ENCODE data around the gene LRMDA.

Gene LRMDA

DNA sequence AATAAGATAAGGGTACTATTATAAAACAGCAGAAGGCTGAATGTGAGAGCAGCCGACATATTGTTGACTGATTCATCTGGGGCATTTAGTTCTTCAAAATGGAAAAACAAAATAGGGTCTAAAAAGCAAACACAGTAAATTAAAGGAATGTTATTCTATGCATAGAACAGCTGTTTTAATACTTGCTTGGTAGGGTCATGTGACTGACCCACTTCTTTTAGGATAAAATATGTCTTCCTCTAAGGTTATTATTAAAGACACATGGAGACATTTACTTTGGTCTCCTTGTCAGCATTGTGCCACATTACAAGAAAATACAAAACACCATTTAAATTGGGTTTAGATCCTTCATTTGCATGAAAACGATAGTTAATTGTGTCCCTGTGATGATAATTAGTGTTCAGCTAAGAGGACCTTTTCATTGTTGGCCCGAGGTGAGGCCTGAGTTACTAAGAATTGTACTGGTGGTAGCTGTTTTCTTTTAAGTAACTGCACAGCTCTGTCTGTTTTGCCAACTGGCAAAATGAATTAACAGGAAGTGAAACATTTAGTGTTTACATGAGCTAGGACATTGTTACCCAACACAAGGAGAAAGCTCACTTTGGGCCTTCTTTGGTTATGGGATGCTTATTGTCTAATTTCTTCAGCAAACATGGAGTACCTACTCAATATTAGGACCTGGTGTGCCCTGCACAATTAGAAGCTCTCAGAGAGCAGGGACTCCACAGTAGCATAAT, 764.4 kb downstream of the LRMDA start:
- no peak for DNase-seq

DNA sequence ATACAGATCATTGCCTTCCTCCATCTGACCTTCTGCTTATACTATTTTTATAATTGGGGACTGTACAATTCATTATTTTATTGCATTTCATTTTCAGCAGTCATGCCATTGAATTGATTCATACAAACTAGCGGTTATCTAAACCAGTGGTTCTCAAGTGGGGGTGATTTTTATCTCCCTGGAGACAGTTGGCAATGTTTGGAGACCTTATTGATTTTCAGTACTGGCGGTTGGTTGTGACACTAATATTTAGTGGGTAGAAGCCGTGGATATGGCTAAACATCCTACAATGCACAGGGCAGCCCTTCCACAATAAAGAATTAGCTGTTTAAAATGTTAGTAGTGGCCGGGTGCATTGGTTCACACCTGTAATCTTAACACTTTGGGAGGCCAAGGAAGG, 765.9 kb downstream of the LRMDA start:
- DNase-seq: no peak

DNA sequence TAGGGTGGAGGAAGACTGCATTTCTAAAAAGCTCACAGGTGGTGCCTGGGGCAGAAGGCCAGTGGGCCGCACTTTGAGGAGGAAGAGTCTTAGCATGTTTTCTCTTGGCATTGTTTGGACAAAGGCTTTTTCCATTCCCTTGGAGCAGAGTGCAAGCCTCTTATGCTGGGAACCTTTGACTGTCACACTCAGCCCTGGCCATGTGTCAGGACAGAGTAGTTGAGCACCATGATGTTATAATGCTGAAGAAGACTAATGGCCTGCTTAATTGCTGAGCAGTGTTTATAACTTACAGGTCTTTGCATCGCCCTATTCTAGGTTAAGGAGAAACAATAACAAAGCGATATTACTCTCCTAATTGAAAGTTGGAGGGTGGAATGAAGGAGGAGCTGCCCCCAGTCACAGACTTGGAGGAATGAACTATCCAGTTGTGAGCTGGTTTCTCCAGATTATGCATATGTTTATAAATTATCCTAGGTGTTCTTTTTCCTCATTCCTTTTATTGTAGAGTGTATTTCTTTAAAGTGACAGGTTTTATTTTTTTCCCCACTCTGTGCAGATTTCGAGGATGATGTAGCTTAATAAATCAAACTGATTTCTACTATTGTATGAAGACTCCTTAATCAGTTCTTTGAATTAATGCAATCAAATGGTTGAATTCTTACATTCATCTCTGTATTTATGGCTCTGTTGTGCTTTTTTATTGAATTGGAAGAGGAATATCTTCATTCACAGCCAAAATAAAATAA, 767.0 kb downstream of the LRMDA start:
- DNase-seq: no peak

DNA sequence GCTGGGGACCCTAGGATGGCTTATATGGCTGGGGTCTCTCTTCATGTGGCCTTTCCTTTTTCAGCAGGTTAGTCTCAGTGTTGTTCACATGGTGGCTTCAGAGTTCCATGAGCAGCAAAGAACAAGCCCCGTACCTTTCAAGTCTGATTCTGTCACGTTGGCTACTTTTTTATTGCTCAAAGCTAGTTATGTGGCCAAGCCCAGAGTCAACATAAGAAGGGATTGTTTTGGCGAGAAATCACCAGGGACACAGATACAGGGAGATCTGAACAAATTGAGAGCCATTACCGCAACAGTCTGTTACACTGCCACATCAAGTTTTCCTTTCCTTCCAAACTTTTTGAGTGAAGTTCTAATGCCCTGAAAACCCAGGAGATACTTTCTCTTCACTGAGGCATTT, 770.5 kb downstream of the LRMDA start:
- DNase-seq: no peak

DNA sequence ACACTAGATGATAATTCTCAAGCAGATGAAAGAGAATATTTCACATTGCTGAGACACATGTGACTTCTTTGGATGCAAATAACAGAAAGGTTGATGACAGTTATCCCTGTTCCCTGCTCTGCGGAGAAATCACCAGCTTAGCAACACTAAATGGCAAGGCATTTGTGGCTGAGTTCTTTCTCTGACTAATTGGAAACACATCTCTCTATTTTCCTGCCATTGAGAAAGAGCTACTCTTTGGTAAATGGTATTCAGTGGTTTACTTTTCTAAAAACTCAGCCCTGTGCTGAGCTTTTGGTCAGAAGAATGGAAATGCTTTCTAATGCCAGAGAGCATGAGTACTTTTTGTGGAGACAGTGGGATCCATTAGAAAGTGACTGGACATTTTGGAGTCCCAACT, 771.4 kb downstream of the LRMDA start:
- DNase-seq: no peak

DNA sequence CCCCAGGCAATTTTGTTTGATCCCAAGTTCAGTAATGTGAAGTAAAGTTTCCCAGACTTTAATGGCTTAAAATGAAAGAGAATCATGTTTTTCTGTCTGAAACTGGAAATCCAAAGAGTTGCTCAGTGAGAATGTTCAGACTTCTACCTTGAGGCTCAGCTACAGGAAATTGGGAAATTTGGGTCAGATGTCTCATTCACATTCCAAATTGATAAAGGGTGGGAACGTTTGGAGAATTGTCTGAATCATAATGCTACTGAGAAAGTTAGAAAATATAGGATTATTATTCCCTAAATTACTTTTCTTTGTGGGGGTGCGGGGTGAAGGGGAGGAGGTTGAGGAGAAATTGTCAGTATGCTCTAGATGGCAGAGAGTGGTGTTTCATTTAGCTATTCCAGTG, 773.9 kb downstream of the LRMDA start:
- no peak for DNase-seq

DNA sequence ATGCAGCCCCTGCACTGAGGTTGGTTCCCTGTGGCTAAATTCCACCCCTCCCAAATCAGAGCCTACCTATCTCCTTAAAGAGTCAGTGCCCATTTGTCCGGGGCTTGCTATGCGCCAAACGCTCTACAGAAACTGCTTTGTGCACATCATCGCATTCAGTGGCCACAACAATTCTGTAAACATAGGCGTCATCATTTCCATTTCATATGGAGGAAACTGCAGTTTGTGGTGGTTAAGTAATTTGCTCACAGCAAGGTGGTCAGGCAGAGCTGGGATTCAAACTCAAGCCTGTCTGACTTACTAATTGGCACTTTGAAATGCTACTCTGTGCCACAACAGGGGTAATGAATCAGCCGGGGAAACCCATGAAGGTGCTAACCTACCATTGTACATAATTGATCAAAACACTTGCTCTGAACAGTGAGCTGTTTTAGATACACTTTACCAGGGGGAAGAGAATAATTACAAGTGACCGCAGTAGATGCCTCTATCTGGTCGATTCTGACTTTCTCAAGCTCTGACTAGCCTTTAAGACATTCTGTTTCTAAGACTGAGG, 775.5 kb downstream of the LRMDA start:
- no peak for DNase-seq

DNA sequence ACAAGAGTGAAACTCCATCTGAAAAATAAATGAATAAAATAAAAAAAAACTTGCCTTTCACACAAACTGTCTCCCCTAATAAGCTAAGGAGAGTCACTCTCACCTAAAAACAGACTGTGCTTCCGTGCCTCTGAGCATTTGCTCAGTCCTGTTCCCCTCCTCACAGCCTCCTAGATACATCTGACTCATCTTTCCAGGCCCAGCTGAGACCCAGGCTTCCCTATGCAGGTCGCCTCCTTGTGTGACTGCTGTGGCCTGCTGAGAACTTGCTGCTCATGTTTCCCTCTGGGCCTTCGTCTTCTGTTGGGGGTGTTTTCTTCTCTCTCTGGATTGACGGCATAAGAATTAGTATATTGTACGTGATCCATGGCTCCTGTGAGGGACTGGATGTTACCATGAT, 777.7 kb downstream of the LRMDA start:
- no peak for DNase-seq

DNA sequence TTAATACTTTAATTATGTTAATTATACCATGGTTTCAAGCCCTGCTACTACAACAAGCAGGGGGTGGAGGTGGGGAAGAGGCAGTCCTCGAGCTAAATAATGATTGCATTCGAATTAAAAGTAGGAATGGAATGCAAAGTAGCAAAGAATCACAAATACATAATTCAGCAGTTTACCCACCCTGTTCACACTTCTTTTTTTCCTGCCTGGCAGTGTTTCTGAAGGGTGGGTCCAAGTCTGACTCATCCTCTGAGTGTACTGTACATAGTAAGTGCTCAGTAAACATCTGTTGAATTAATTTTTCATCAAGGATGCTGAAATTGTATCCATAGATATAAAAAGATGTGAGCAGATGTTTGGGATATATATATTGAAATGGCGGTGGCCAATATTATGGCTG, 778.8 kb downstream of the LRMDA start:
- DNase-seq: no peak

DNA sequence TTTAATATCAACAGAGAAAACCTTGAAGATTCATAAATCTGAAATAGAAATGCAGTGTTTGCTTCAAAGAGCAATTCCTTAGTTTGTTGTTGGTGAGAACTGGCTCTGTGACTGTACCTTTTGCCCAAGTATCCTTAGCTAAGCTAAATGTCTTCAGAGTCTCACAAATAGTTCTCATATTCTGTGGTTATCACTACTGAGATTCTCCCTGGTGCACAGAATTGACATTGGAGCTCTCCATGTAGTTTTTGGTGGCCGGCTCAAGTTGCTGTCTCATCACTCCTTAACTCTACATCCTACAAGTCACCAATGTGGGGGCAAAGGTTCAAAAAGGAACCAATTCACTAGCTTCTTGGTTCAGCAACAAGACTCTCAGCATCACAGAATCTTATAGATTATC, 780.3 kb downstream of the LRMDA start:
- no peak for DNase-seq

DNA sequence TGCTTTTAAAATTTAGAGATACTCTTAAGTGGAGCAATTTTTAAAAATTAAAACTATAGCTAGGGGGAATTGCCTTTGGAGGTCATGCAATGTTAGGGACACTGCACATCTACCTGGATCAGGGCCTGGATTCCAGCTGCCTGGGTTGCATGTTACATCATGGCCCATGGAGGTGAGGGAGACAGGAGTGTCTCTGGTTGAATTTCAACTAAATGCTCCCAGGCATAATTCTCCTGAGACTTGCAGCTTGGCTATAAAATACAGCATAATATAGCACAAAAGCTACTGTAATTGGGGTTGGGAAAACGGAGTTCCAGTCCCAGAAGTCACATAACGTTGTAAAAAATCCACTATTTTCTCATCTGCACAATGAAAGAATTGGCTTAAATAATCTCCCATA, 782.5 kb downstream of the LRMDA start:
- DNase-seq: no peak

DNA sequence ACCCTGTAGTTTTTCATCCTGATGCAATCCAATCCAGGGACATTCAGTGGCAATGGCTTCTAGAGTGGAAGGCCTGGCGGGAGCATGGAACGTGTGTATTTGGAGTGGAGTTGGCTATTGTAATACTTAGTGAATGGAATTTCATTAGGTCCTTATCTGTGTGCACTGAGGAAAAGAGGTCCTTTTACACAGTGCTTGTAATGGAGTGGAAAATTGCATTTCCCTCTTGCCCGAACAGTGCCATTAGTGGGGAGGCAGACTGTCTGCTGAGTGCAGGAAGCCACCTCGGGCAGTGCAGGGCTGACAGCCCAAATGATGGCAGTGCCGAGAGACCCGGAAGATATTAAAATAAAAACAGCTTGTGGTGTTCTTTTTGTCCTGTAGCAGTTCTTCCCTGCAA, 786.6 kb downstream of the LRMDA start:
- no peak for DNase-seq

DNA sequence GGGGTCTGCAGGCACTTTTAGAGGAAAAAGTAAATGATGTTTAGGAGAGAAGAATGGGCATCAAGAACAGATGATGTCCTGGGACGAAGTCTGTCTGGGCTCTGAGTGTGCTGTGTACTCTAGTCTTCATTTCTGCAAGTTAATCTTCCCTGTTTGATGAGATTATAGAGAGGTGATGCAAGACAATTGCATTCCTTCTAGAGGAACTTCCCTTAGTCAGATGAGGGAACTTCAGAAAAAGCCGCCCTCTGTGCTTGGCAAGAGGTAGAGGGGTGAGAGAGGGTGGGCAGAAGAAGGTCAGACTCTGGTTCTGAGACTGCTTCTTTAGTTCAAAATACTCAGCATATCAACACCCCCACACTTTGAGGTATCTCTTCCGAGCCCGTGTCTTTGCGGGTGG, 797.9 kb downstream of the LRMDA start:
- DNase-seq: no peak

DNA sequence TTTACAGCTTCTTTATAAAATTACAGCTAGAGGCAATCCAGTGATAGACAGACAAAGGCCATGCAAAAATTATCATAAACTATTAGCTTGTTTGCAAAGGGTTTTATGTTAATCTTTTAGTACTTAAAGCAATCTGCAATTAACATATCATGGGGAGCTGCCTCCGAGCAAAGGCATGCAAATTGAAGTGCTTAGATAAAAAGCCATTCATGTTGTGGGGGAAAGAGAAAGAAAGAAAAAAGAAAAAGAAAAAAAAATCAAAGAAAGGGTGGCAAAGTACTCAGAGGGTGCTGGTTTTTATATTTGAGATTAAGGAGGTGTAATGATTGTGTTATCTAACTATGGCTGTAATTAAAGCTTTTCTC, 799.5 kb downstream of the LRMDA start:
- DNase-seq: no peak

DNA sequence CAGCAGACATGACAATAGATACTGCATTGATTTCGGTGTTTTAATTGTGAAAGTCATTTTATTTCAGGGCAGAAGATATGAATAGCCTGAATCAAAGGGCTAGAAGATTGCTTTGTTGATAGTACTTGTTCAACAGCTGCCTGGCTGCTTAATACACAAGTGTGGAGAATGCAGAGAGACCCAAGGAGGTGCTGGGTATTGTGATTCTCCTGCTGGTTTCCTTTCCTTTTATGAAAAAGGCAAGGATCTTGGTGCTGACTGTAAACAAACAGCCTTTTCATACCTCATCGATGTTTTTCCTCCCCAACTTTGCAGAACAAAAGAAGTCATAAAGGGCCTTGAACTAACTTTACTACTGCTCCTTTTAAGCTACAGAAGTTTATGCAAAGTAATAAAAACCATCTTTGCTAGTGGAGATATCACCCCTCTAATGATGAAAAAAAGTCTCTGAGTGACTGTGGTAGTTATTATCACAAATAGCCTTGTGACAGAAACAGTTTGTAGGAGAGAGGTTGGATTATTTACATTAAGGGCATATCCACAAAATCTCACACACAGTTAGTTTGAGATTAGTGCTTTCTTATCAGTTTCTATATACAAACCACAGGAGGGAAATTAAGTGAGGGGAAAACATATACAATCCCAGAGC, 800.0 kb downstream of the LRMDA start:
- no peak for DNase-seq

DNA sequence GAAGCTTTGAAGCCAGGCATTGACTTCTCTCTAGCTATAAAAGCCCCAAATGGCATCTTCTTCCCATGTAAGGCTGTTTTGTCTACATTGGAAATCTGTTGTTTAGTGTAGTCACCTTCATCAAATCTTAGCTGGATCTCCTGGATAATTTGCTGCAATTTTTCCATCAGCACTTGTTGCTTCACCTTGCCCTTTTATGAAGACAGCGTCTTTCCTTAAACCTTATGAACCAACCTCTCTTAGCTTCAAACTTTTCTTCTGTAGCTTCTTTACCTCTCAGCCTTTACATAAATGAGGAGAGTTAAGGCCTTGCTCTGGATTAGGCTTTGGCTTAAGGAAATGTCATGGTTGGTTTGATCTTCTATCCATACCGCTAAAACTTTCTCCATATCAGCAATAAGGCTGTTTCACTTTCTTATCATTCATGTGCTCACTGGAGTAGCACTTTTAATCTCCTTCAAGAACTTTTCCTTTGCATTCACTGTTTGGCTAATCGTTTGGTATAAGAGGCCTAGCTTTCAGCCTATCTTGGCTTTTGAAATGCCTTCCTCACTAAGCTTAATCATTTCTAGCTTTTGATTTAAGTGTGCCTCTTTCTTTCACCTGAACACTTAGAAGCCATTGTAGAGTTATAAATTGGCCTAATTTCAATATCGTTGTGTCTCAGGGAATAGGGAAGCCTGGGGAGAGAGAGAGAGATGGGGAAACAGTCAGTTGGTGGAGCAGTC, 803.2 kb downstream of the LRMDA start:
- no peak for DNase-seq

DNA sequence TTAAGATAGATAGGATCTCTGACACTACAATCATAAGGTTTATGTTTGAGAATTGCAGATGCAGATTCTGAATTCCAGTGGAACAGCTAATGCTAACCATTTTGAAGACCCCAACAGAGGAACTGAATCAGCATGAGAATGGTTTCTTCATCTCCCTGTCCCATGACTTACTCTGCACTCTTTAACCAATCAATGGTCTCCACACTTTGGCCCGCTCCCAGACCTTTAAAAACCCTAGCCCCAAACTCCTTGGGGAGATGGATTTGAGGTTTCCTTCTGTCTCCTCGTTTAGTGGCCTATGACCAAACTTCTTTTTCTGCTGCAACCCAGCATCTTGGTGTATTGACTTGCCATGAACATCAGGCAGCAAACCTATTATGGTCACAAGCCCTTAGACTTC, 804.9 kb downstream of the LRMDA start:
- no peak for DNase-seq

DNA sequence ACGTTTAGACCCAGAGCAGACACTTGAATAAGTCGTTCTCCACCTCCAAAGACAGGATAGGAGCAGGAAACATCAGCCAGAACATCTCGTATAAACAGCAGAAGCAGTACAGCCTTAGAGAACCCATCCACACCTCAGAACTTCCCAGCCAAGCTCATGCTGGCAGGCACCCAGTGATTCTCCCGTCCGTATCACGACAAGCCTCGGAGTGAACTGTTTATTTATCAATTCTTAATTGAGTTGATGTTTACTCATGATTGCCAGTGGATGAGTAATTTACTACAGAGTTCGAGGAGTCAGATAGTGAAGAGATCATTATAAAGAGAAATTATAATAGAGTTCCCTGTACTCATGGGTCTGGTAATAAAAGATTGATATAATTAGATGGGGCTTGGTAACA, 811.5 kb downstream of the LRMDA start:
- no peak for DNase-seq

DNA sequence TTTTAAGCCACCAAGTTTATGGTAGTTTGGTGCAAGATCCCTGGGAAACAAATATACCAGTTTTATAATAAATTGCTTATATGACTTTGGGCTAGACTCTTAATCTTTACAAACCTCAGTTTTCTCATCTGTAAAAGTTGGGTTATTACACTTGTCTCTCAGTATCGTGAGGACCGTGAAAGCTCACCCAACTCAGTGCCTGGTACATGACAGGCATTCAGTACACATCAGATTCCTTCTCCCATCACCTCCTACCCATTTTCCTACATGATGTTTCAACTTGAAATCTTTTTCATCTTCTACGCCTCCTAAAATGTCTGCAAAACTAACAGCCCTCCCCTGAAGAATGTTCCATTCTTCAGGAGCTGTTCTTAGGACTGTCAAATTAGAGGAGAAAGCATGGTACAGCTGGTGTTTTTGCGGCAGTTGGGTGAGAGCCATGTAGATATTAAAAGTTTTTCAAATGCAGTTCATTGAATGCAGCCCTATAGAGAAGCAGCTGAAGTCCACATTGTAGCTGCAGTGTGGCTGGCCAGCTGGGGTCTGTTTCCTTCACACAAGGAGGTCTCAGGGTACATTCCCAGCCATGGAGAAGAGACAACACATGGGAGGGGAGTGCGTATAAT, 812.8 kb downstream of the LRMDA start:
- no peak for DNase-seq

DNA sequence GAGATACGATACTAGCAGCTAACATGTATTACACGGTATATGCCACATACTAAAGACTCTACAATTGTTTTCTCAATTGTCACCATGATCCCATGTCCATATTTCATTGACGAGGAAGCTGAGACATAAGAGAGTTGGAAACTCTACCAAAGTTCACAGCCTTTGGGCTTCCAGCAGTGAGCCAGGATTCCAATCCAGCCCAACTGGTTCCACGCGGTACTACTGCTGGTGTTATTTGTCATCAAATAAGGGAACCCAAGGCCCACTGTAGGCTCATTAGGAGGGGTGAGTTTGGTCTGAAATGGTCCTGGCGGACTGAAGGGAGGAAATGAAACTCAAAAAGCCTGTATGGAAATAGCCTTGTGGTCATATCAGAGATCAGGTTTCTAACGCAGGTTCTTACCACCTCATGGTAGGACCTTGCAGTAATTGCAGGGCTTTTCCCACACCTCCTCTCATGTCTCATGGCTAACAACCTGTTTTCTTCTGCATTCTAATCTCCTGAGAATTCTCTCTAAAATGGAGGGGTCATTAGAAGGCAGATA, 814.6 kb downstream of the LRMDA start:
- no peak for DNase-seq

DNA sequence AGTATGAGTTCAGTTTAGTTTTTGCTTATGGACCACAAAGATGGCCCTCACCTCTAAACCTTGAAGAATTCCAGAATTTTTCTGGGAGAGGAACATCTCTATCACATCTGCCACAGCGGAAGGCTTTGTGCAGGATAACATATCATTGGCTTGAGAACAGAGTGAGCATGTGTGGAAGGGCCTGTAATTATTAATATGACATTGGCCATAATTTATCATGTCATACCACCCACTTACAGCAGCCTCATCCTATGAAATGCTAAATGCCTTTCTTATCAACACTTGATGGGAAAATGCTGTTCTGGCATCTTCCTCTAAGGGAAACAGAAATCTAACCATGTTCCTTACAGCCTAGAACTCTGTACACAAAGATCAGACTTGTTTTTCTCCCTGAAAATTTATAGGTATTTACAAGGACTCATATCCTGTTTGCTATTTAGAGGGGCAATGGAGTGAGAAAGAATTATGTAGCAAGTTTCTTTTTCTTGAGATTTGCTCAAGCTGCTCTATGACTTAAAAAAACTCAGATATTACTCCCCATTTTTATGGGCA, 817.3 kb downstream of the LRMDA start:
- DNase-seq: no peak
